ENCODE measurements around the gene HSD17B12. TPM values are rescaled to one million over a fixed set of nuclear protein-coding genes. Genes with fewer than 3 reads are reported as not detected.

Gene HSD17B12
- total and polyA plus RNA-seq, 2 donors (not counting 3 experiments of a cell fraction or from before 2014, with no cell fraction given) = 41.5 to 96.5 TPM

DNA sequence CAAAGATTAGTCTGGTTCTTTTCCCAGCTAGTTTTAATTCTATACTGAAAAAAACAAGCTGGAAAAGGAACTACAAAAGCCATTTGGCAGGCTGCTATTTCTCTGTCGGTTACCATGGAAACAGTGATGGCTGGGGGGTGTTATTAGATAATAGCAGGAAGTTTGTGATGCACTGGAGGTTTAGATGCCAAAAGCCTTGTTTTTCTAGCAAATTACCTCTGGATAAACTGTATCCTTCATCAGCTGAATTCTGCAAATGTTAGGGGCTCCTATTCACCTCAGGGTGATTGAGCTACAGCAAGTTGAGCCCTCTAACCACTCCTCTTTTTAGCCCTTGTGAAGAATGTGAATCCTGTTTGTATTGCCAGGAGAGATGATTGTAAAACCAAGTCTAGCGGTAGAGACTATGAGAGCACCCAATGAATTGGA lies 225.3 kb downstream of the HSD17B12 start:
- DNase-seq (ENCODE audit: low read depth, low spot score) (peak; percentile 93), FAIRE-seq (peak; percentile 84)
- peak overlapping the region; percentile 42 for H3K27ac ChIP-seq (ENCODE audit: insufficient read depth, low read depth, low read length)
- H3K9me3 ChIP-seq (replicated peaks; ENCODE audit: control insufficient read depth, insufficient read depth, low read length) = no peaks in the 10 kb centered on the region
- no peaks in the 10 kb centered on the region for H3K36me3 ChIP-seq (ENCODE audit: control insufficient read depth in 2 of 2, extremely low read depth in 1 of 2, insufficient read depth in 2 of 2, low read length in 2 of 2)
- no peaks in the 10 kb centered on the region for H3K79me2 ChIP-seq (ENCODE audit: control insufficient read depth, insufficient read depth, low read length)
- H3K9me1 ChIP-seq (replicated peaks; ENCODE audit: control insufficient read depth, extremely low read depth, insufficient read depth, low read length) = no peaks in the 10 kb centered on the region
- no peak overlapping the region for H3K4me3 ChIP-seq (replicated peaks in 1 of 3; ENCODE audit: insufficient read depth in 1 of 3, low read depth in 1 of 3, low read length in 3 of 3)
- no TSS peak for BruUV-seq (replicated peaks)
- dilution Hi-C loops (cut with MboI; ENCODE audit: extremely low pct_ligation_motif_present, low sequenced_read_pairs) (no loop called here), intact Hi-C loops (cut with micrococcal nuclease) (no loop called here)
- peaks cover 16% of the 10 kb centered on the region for H3K4me1 ChIP-seq (ENCODE audit: control insufficient read depth, extremely low read depth, insufficient read depth, low read length)
- no peaks in the 10 kb centered on the region for H4K20me1 ChIP-seq (replicated peaks; ENCODE audit: control insufficient read depth, extremely low read depth, insufficient read depth, low read length)
- no peak for TF ChIP-seq EZH2 (IDR thresholded peaks at IDR 0.05; ENCODE audit: borderline replicate concordance, low read depth, low read length, severe bottlenecking)
- TF ChIP-seq, protein P1, sequence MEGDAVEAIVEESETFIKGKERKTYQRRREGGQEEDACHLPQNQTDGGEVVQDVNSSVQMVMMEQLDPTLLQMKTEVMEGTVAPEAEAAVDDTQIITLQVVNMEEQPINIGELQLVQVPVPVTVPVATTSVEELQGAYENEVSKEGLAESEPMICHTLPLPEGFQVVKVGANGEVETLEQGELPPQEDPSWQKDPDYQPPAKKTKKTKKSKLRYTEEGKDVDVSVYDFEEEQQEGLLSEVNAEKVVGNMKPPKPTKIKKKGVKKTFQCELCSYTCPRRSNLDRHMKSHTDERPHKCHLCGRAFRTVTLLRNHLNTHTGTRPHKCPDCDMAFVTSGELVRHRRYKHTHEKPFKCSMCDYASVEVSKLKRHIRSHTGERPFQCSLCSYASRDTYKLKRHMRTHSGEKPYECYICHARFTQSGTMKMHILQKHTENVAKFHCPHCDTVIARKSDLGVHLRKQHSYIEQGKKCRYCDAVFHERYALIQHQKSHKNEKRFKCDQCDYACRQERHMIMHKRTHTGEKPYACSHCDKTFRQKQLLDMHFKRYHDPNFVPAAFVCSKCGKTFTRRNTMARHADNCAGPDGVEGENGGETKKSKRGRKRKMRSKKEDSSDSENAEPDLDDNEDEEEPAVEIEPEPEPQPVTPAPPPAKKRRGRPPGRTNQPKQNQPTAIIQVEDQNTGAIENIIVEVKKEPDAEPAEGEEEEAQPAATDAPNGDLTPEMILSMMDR (IDR thresholded peaks at IDR 0.05; ENCODE audit: extremely low read depth in 1 of 2, insufficient read depth in 1 of 2, low read depth in 1 of 2, low read length in 2 of 2) = no peak
- peak; percentile 38 for TF ChIP-seq JUN (IDR thresholded peaks at IDR 0.05; ENCODE audit: borderline replicate concordance, insufficient read depth, insufficient read length, low read depth)
- ChIA-PET CTCF (interaction anchor here (1.0 to 4.4 kb wide), 9 partner anchors 12 to 188 kb away, joined by 3 to 42 read pairs (median 5); partner anchors contain the start of gene C11orf96), POLR2A (no interaction called here)
- peak overlapping the region; percentile 48 for H3K9ac ChIP-seq (replicated peaks; ENCODE audit: extremely low read depth, insufficient read depth, low read length)
- no peak overlapping the region for H2AFZ ChIP-seq (ENCODE audit: low read depth, low read length)
- H3K27me3 ChIP-seq (ENCODE audit: control insufficient read depth in 2 of 2, insufficient read depth in 2 of 2, low read length in 2 of 2) = no peaks in the 10 kb centered on the region
- H3K4me2 ChIP-seq (ENCODE audit: insufficient read depth, low read length) = peak overlapping the region; percentile 53

Small RNA genes lying within 50 kb of the gene (small RNA-seq; reads per million reads assigned to genes)
- gene PHBP2 (ENCODE audit: insufficient read depth, insufficient read length, low read depth, low replicate concordance) = not detected
- not detected for gene RPL23AP63 (ENCODE audit: insufficient read depth, insufficient read length, low read depth, low replicate concordance)

Other genes starting within 250 kb of the HSD17B12 start
- 32.3 and 34.7 TPM in 2 replicates for gene ALKBH3, start 200.1 kb downstream of the HSD17B12 start, total RNA-seq
- 23.0 and 28.0 TPM in 2 replicates for gene ALKBH3, start 200.1 kb downstream of the HSD17B12 start, polyA plus RNA-seq

Measured in endothelial cell of umbilical vein (primary cell).